Stimulated activated CD8-positive, alpha-beta memory T cell treated with anti-CD3 and anti-CD28 coated beads, Interleukin-2, amount 100 ng/mL, for 1 hour (primary cell): Measurements from ENCODE around the gene TLR9.

Source experiments
- DNase-seq, 2 donors: peaks; one replicate each; pipeline ENCODE4 v3.0.0-alpha.2; 2020; ENCODE audit warnings: low read depth in 2 of 2

TLR9 gene

GRCh38 chr3:52173101-52173500 is 52.3 kb downstream of the TLR9 start:
- no peak for DNase-seq

DNA sequence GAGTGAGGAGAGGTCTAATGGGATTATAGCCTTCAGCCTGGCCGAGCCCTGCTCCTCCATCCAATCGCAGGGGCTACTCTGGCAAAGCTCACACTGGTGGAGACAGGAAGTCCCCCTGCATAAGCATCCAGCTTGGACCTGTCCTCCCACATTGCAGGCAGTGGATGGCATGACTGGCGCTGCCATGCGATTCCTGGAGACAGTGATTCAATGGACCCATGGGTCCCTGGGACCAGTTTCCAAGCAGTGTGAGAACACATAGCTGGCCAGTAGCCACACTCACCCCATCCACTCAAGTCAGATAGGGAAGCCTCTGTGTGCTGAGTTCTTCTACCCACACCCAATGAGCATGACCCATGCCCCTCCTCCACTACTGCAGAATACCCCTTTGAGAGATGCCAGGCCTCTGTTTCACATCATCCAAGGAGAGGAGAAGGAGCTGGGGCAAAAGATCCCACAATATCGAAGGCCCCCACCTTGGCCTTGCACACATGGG is 53.1 kb downstream of the TLR9 start:
- DNase-seq, result no peak

- no peak for DNase-seq
These were observed 53.8 kb downstream of the TLR9 start for GRCh38 chr3:52171514-52172261.
